Measurements from ENCODE around the gene LCN6. TPM values are rescaled to one million over a fixed set of nuclear protein-coding genes. Genes with fewer than 3 reads are reported as not detected.
"Not testable (repeated sequence)": the region's sequence is repeated elsewhere in the genome, so short reads cannot be mapped to it uniquely, and the experiment has no call there.

The LCN6 gene
- polyA plus RNA-seq, 4 donors = 1.4 to 21.5 (median 2.2) TPM; not detected in 1

DNA sequence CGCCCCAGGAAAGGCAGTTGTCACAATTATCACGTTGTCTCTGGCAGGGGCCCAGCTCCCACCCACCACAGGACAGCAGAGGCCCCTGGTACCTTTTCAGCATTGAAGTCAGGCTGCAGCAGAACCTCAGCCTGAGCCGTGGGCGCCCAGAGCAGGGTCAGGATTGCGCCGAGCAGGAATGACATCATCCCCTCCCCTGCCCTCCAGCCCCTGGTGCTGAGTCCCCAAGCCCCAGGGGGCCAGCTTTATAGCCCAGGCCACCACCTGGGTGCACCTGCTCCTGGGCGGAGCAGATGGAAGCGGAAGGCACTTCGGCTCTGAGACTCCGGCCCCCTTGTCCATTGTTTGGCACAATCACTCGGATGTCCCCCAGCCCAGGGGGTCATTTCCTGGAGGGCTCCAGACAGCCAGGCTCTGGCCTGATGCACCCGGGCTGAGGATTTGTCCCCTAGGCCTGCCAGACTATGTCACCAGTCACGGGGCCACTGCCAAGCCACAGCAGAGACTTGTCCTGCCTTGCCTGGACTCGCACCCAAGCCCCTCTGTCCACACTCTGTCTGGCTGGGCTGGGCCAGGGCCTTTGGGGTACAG lies 16.1 kb upstream of the LCN6 start, which contains the start of gene LCN15:
LCN15 (minus strand) TSS at position 218 of the 591 bp plus-strand sequence; CDS start at position 188, 30 bp downstream.
- no peaks in the 10 kb centered on the region for H3K36me3 ChIP-seq (ENCODE audit: control insufficient read depth in 3 of 3, insufficient read depth in 2 of 3, low read depth in 1 of 3, low read length in 3 of 3)
- H3K27me3 ChIP-seq (ENCODE audit: control insufficient read depth in 3 of 3, insufficient read depth in 3 of 3, low read length in 3 of 3) = no peaks in the 10 kb centered on the region
- peaks cover 0 to 11% of the 10 kb centered on the region in 2 donors for H3K9me3 ChIP-seq (ENCODE audit: control insufficient read depth in 2 of 2, insufficient read depth in 1 of 2, low read depth in 1 of 2, low read length in 1 of 2)
- peak in 1 of 2 donors; percentile 52 for DNase-seq
- no peak within 1 kb of the TSS for H3K4me3 ChIP-seq (ENCODE audit: low read depth in 1 of 3, low read length in 3 of 3)
- FAIRE-seq = no peak
- 26 to 56% (median 53%) methylated on average over 14 of the region's 14 CpGs for WGBS, 3 donors
- peaks cover 0 to 17% (median 0%) of the 10 kb centered on the region in 3 donors for H3K4me1 ChIP-seq (ENCODE audit: control insufficient read depth in 3 of 3, insufficient read depth in 2 of 3, low read depth in 1 of 3, low read length in 2 of 3)
- no peak within 1 kb of the TSS for H3K27ac ChIP-seq (ENCODE audit: low read depth in 1 of 3, low read length in 2 of 3)

DNA sequence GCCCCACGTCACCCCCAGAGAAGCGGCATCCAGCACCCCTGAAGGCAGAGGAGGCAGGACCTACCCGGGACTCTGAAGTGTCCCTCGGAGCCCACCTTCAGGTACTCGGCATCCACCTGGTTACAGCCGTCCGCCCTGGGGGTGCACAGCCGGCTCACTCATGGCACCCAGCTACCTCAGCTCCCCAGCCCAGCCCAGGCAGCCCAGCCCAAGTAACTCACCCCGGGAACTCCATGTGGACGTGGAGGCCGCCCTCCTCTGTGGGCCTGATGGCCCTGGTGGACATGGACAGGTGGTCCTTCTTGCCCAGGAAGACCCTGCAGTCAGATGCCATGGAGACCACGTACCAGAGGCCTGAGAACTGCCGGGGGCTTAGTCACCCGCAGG lies 15.3 kb upstream of the LCN6 start:
- no peak overlapping the region for H3K27ac ChIP-seq (ENCODE audit: low read depth in 1 of 3, low read length in 2 of 3)
- peaks cover 0 to 17% (median 0%) of the 10 kb centered on the region in 3 donors for H3K4me1 ChIP-seq (ENCODE audit: control insufficient read depth in 3 of 3, insufficient read depth in 2 of 3, low read depth in 1 of 3, low read length in 2 of 3)
- WGBS, 3 donors = 85 to 87% (median 86%) methylated on average over 14 of the region's 14 CpGs
- no peak overlapping the region for H3K4me3 ChIP-seq (ENCODE audit: low read depth in 1 of 3, low read length in 3 of 3)
- H3K36me3 ChIP-seq (ENCODE audit: control insufficient read depth in 3 of 3, insufficient read depth in 2 of 3, low read depth in 1 of 3, low read length in 3 of 3) = no peaks in the 10 kb centered on the region
- H3K27me3 ChIP-seq (ENCODE audit: control insufficient read depth in 3 of 3, insufficient read depth in 3 of 3, low read length in 3 of 3) = no peaks in the 10 kb centered on the region
- FAIRE-seq (no peak), DNase-seq (no peak)
- peaks cover 0 to 11% of the 10 kb centered on the region in 2 donors for H3K9me3 ChIP-seq (ENCODE audit: control insufficient read depth in 2 of 2, insufficient read depth in 1 of 2, low read depth in 1 of 2, low read length in 1 of 2)

DNA sequence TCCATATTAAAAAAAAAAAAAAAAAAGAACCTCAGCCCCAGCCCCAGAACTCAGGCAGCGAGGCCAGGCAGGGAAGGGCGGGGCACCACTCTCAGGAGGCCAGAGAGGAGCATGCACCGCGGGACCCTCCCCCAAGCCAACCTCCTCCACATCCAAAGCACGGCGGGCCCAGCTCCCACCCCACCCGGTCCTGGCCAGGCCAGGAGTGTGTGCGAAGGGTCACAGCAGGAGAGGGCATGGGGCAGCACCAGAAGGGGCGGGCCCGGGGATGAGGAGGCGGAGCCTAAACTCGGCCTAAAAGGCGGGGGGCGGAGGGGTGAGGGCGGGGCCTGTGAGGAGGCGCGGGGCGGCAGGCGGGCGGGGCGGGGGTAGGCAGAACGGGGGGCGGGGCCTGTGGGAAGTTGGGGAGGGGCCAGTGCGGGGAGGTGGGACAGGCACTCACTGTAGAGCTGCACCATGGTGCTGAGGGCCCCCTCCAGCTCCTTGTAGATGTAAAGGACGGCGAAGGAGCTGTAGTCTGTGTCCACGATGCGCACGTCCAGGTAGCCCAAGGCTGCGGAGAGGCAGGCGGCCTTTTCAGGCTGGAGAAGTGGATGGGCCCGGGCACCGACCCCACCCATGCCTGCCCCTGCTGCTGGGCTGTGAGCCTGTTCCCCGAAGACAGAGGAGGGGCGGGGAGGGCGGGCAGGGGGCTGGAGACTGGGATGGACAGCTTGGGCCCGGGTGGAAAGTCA lies 14.8 kb upstream of the LCN6 start:
- Histone ChIP-seq H3K4me1 (ENCODE audit: control insufficient read depth in 3 of 3, insufficient read depth in 2 of 3, low read depth in 1 of 3, low read length in 2 of 3) (peaks cover 0 to 17% (median 0%) of the 10 kb centered on the region in 3 donors), H3K36me3 (ENCODE audit: control insufficient read depth in 3 of 3, insufficient read depth in 2 of 3, low read depth in 1 of 3, low read length in 3 of 3) (no peaks in the 10 kb centered on the region), H3K4me3 (ENCODE audit: low read depth in 1 of 3, low read length in 3 of 3) (no peak overlapping the region), H3K9me3 (ENCODE audit: control insufficient read depth in 2 of 2, insufficient read depth in 1 of 2, low read depth in 1 of 2, low read length in 1 of 2) (peaks cover 0 to 11% of the 10 kb centered on the region in 2 donors), H3K27me3 (ENCODE audit: control insufficient read depth in 3 of 3, insufficient read depth in 3 of 3, low read length in 3 of 3) (no peaks in the 10 kb centered on the region), H3K27ac (ENCODE audit: low read depth in 1 of 3, low read length in 2 of 3) (no peak overlapping the region)
- FAIRE-seq (no peak), DNase-seq (peak; percentile 20 to 65)
- 20 to 21% (median 21%) methylated on average over 30 to 37 of the region's 37 CpGs for WGBS, 3 donors

DNA sequence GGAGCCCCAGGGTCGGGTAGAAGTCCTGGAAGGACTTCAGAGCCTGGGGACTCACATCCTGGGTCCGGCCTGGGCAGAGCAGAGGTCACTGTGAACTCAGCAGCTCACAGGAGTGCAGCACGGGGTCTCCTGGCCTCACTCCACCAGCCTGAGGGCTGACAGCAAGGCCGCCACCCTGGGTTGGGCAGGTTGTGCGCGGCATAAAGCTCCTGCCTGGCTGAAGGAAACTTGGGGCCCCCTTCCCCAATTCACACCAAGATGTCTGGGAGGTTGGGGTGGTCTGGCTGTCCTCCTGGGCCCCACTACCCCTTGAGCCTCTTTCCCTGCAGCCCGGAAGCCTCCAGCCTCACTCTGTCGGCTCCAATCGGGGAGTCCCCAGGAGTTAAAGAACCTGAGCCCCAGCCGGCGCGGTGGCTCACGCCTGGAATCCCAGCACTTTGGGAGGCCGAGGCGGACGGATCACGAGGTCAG lies 13.9 kb upstream of the LCN6 start:
- no peak for DNase-seq
- 72 to 80% (median 73%) methylated on average over 15 to 17 of the region's 17 CpGs for WGBS, 3 donors
- Histone ChIP-seq H3K4me3 (ENCODE audit: low read depth in 1 of 3, low read length in 3 of 3) (no peak overlapping the region), H3K9me3 (ENCODE audit: control insufficient read depth in 2 of 2, insufficient read depth in 1 of 2, low read depth in 1 of 2, low read length in 1 of 2) (peaks cover 0 to 6% of the 10 kb centered on the region in 2 donors), H3K36me3 (ENCODE audit: control insufficient read depth in 3 of 3, insufficient read depth in 2 of 3, low read depth in 1 of 3, low read length in 3 of 3) (no peaks in the 10 kb centered on the region), H3K4me1 (ENCODE audit: control insufficient read depth in 3 of 3, insufficient read depth in 2 of 3, low read depth in 1 of 3, low read length in 2 of 3) (peaks cover 0 to 17% (median 0%) of the 10 kb centered on the region in 3 donors), H3K27me3 (ENCODE audit: control insufficient read depth in 3 of 3, insufficient read depth in 3 of 3, low read length in 3 of 3) (no peaks in the 10 kb centered on the region), H3K27ac (ENCODE audit: low read depth in 1 of 3, low read length in 2 of 3) (no peak overlapping the region)
- no peak for FAIRE-seq

DNA sequence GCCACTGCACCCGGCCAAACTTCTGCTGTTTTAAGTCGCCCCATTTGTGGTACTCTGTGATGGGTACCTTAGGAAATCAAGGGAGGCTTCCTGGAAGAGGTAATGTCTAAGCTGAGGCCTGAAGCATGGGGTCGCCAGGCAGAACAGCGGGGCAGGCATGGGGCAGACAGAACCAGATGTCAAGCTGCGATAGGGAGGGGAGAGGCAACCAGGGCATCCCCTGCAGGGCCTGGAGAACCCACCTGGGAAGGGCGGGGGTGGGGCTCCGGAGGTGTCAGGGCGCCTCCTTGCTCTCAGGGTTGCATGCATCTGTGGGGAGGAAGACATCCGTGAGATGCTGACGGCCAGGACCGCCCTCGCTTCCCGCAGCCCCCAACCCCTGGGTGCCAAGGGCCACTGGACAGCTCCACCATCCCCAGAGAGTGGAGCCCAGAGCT lies 13.2 kb upstream of the LCN6 start:
- Histone ChIP-seq H3K27ac (ENCODE audit: low read depth in 1 of 3, low read length in 2 of 3) (no peak overlapping the region), H3K27me3 (ENCODE audit: control insufficient read depth in 3 of 3, insufficient read depth in 3 of 3, low read length in 3 of 3) (no peaks in the 10 kb centered on the region), H3K36me3 (ENCODE audit: control insufficient read depth in 3 of 3, insufficient read depth in 2 of 3, low read depth in 1 of 3, low read length in 3 of 3) (no peaks in the 10 kb centered on the region), H3K4me1 (ENCODE audit: control insufficient read depth in 3 of 3, insufficient read depth in 2 of 3, low read depth in 1 of 3, low read length in 2 of 3) (peaks cover 0 to 17% (median 0%) of the 10 kb centered on the region in 3 donors), H3K4me3 (ENCODE audit: low read depth in 1 of 3, low read length in 3 of 3) (no peak overlapping the region), H3K9me3 (ENCODE audit: control insufficient read depth in 2 of 2, insufficient read depth in 1 of 2, low read depth in 1 of 2, low read length in 1 of 2) (peaks cover 0 to under 1% of the 10 kb centered on the region in 2 donors)
- DNase-seq (no peak), FAIRE-seq (no peak)
- WGBS, 3 donors = 80 to 89% (median 83%) methylated on average over 11 to 13 of the region's 13 CpGs

DNA sequence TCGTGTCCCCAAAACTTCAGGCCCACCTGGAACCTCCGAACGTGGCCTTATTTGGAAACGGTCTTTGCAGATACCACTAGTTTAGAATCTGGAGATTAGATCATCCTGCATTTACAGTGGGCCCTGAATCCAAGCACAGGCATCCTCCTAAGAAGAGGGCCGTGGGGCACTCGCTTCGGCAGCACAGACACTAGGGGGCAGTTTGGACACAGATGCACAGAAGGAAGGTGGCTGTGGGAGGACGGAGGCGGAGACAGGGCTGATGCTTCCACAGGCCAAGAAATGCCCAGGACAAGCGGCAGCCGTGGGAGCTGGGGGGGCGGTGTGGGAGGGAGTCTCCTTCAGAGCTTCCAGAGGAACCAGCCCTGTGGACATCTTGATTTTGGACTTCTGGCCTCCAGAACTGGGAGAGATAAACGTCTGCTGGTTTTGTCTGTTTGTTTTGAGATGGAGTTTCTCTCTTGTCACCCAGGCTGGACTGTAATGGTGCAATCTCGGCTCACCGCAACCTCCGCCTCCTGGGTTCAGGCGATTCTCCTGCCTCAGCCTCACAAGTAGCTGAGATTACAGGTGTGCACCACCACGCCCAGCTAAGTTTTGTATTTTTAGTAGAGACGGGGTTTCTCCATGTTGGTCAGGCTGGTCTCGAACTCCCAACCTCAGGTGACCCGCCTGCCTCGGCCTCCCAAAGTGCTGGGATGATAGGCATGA lies 12.7 kb upstream of the LCN6 start:
- not testable (repeated sequence) for H3K36me3 ChIP-seq (ENCODE audit: control insufficient read depth in 3 of 3, insufficient read depth in 2 of 3, low read depth in 1 of 3, low read length in 3 of 3); H3K4me3 ChIP-seq (ENCODE audit: low read depth in 1 of 3, low read length in 3 of 3); H3K27ac ChIP-seq (ENCODE audit: low read depth in 1 of 3, low read length in 2 of 3); H3K27me3 ChIP-seq (ENCODE audit: control insufficient read depth in 3 of 3, insufficient read depth in 3 of 3, low read length in 3 of 3); FAIRE-seq; H3K9me3 ChIP-seq (ENCODE audit: control insufficient read depth in 2 of 2, insufficient read depth in 1 of 2, low read depth in 1 of 2, low read length in 1 of 2)
- peaks cover 0 to 17% (median 0%) of the 10 kb centered on the region in 3 donors for H3K4me1 ChIP-seq (ENCODE audit: control insufficient read depth in 3 of 3, insufficient read depth in 2 of 3, low read depth in 1 of 3, low read length in 2 of 3)
- WGBS, 3 donors = 33 to 44% (median 35%) methylated on average over 21 to 22 of the region's 22 CpGs
- peak; percentile 52 to 76 for DNase-seq

DNA sequence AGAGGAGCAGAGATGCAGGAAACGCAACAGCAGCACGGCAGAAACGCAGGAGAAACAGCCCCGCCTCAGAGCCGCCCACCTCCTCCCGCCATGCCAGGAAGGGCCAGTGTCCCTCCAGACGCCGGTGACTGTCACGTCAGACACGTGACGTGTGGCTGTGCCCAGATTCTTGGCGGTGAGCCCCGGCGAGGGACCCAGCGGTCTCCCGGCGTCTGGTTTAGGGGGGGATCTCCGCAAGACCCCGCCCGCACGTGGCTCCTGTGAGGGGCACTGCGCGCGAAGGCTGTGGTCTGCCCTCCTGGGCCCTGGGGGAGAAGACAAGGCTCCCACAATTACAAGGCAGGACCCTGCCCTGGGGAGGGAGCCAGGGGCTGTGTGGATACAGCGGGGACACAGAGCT lies 12.1 kb upstream of the LCN6 start:
- FAIRE-seq (no peak), DNase-seq (no peak)
- Histone ChIP-seq H3K4me1 (ENCODE audit: control insufficient read depth in 3 of 3, insufficient read depth in 2 of 3, low read depth in 1 of 3, low read length in 2 of 3) (peaks cover 0 to 17% (median 0%) of the 10 kb centered on the region in 3 donors), H3K27ac (ENCODE audit: low read depth in 1 of 3, low read length in 2 of 3) (no peak overlapping the region), H3K4me3 (ENCODE audit: low read depth in 1 of 3, low read length in 3 of 3) (no peak overlapping the region), H3K27me3 (ENCODE audit: control insufficient read depth in 3 of 3, insufficient read depth in 3 of 3, low read length in 3 of 3) (no peaks in the 10 kb centered on the region), H3K36me3 (ENCODE audit: control insufficient read depth in 3 of 3, insufficient read depth in 2 of 3, low read depth in 1 of 3, low read length in 3 of 3) (no peaks in the 10 kb centered on the region), H3K9me3 (ENCODE audit: control insufficient read depth in 2 of 2, insufficient read depth in 1 of 2, low read depth in 1 of 2, low read length in 1 of 2) (peaks cover 0 to 11% of the 10 kb centered on the region in 2 donors)
- WGBS, 3 donors = 70 to 73% (median 70%) methylated on average over 20 to 25 of the region's 25 CpGs

Measured in small intestine (tissue), 7 donors.